Measurements from ENCODE around the gene OR2M5.

DNA sequence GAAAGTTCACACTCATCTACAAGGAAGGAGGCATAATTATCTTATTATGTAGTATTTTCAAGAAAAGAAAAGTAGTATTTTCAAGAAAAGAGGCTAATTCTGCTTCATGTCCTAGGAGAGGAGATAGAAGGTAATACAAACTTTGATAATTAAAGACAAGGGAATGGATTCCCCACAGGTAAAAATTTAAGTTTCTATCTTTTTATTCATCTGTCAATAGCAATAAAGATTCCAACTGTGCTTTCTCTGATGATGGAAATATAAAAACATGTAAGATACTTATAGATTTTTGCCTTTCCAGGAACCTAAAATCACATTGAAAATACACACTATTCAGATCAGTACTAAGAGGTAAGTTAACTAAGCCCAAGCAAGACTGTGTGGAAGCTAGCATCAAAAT is 29.6 kb downstream of the OR2M5 start, which contains the start of gene OR2M2:
- no peak for TF ChIP-seq HDAC2 (IDR thresholded peaks at IDR 0.05; ENCODE audit: borderline replicate concordance in 1 of 2, low read depth in 2 of 2, low read length in 2 of 2)
- TF ChIP-seq CHD1 (IDR thresholded peaks at IDR 0.05; ENCODE audit: low read depth, low read length), result no peak
- TF ChIP-seq SP1 (IDR thresholded peaks at IDR 0.05; ENCODE audit: low read depth, low read length), result no peak
- no peak for TF ChIP-seq RFX5 (IDR thresholded peaks at IDR 0.05; ENCODE audit: borderline replicate concordance, low read depth, low read length)
- TF ChIP-seq, protein P1, sequence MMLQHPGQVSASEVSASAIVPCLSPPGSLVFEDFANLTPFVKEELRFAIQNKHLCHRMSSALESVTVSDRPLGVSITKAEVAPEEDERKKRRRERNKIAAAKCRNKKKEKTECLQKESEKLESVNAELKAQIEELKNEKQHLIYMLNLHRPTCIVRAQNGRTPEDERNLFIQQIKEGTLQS (IDR thresholded peaks at IDR 0.05; ENCODE audit: insufficient read depth, low read depth, low read length), result no peak
